HPDE6-E6E7 (cell line): Measurements from ENCODE around the gene ANKS1B.

Experiments
- DNase-seq: peaks from one replicate; pipeline ENCODE4 v3.0.0; 2011; ENCODE audit warnings: missing footprints; ENCODE audit errors: extremely low spot score

ANKS1B gene

DNA sequence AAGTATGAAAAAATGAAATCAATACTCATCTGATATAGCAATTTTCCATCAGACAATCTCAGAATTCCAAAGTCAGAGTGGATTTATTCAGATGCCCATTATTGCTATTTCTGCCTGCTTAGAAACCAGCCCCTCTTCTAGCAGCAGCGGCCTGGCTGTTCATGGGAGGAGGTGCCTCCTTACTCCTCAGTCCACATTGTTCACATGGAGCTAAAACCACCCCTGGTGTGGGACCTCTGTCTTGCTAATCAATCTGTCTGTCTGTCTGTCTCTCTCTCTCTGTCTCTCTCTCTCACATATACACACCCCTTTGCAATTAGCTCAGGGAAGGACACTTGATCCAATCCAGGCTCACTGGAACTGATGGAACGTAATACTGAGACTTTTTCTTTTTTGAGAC is 1163.5 kb downstream of the ANKS1B start:
- no peak for DNase-seq

- no peak for DNase-seq
Observed at GRCh38 chr12:98819821-98820404, 1164.8 kb downstream of the ANKS1B start.

DNA sequence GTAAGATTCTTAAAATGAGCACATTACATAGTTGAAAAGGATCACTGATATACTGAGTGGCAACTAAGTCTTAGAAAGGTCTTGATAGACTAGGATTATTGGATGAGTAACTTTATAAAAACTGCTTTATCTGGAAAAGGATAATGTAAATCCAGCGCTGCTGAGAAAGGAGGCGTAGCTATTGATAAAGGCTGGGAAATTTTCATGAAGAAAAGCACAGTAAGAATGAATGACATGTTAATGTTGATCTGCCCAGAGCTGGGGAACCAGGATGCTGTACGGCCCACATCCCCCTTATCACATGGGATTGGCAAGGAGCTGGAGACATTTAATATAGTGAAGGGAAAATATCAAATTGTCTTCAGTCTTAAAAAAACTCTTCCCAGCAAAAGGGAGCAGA is 1165.7 kb downstream of the ANKS1B start:
- no peak for DNase-seq

- no peak for DNase-seq
Observed at GRCh38 chr12:98818239-98818638, 1166.5 kb downstream of the ANKS1B start.

- DNase-seq, result no peak
Observed at GRCh38 chr12:98817742-98818141, 1167.0 kb downstream of the ANKS1B start.

GRCh38 chr12:98816720-98817119 is 1168.0 kb downstream of the ANKS1B start:
- DNase-seq, result no peak

GRCh38 chr12:98814254-98814653 is 1170.5 kb downstream of the ANKS1B start:
- no peak for DNase-seq

- DNase-seq, result no peak
Observed at GRCh38 chr12:98812225-98812624, 1172.5 kb downstream of the ANKS1B start.

- no peak for DNase-seq
Observed at GRCh38 chr12:98808243-98808875, 1176.4 kb downstream of the ANKS1B start.

- no peak for DNase-seq
Observed at GRCh38 chr12:98807187-98807586, 1177.5 kb downstream of the ANKS1B start.

GRCh38 chr12:98803468-98804209 is 1181.1 kb downstream of the ANKS1B start:
- no peak for DNase-seq

DNA sequence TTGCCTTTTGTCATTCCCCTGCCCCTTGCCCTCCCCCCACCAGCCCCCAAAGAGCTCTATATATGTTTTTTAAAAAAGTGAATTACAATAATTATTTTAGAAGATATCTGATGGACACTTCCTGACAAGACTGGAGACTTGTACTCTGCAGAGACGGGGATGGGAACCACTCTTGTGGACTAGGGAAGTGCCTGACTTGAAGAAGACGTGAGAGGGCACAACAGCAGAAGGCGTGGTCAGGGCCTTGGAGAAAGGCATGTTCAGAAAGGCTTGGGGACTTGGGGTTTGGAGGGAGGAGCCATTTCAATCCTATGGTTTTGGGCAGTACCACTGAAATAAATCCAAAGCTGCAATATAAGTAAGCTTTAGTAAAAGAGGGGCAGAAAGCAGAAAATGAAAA is 1184.9 kb downstream of the ANKS1B start:
- DNase-seq, result no peak

DNA sequence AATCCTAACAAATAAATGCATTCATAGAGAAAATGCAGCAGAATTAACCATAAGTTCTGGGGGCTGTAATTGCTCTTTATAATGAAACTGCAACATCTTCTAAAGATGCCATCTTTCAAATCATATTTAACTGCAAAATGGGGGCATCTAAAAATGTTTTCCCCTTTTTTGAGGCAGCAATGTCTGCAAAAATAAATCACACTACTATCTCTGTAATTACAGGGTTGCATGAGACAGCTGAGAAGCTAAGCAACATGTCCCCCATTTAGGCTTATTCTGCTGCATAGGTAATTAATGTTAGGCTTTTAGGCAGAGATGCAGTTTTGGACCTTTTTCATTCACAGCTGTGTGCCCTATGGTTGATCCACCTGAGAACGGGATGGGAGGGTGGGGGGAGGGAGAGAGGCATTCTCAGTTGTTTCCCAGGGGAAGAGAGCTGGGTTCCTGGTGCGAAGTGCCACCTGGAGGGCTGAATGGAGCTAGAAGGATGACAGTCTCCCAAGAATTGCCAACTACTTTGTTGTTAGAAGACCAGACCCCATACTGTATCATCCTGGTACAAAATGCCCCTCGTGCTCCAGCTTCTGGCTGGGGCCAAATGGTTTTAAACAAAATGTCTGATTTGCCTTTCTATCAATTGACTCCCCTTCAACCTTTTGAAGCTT is 1185.5 kb downstream of the ANKS1B start:
- DNase-seq, result no peak

DNA sequence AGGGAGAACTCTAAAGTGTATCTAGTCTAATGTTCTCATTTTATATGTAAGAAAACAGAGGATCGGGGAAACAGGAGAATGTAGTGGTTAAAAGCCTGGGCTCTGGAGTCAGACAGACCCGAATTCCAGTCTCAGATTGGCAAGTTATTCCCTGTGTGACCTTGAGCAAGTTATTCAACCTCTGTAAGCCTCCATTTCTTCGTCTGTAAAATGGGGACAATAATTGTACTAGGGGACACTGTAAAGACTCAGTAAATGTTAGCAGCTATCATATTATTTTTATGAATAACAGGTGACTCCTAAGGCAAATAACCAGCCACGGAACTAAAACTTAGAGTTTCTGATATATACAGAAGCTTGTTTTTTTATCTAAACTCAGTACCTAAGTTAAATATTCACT is 1187.5 kb downstream of the ANKS1B start:
- no peak for DNase-seq

DNA sequence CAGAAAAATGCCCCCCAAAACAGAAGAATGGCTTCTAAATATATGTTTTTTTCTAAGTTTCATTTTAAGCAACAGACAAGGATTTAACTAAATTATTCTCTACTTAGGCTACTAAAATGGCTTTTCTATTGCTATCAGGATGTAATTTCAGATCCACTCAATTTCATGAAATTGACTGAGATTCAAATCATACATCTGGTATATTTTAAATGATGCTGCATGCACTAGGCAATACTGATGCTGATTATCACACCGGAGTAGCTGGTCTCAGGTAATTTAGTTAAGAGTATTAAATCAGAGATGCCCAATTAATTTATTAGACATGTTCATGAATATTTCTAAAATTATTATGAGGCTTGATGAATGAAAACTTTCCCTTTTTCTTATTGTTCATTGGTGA is 1188.0 kb downstream of the ANKS1B start:
- no peak for DNase-seq

DNA sequence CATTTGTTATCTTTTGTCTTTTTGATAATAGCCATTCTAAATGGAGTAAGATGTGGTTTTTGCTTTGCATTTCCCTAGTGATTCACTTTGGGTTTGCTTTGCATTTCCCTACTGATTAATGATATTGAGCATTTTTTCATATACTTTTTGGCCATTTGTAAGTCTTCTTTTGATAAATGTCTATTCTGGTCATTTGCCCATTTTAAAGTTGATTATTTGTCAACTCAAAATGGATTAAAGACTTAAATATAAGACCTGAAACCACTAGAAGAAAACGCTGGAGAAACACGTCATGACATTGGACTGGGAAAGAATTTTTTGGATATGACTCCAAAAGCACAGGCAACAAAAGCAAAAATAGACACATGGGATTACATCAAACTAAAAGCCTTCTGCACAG is 1191.6 kb downstream of the ANKS1B start:
- DNase-seq, result no peak

DNA sequence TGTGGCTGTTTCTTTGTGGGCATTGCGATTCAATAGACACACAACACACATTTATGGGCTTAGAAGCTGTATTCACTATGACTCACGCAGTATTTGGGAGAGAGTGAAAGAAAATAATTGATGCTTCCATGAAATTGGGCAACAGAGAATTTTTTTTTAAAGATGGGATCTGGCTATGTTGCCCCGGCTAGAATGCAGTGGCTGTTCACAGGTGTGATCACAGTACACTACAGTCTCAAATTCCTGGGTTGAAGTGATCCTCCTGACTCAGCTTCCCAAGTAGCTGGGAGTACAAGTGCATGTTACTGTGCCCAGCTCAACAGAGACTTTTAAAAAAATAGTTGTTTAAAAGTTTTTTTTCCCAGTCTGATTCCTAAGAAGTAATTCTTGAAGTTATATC is 1193.3 kb downstream of the ANKS1B start:
- no peak for DNase-seq

DNA sequence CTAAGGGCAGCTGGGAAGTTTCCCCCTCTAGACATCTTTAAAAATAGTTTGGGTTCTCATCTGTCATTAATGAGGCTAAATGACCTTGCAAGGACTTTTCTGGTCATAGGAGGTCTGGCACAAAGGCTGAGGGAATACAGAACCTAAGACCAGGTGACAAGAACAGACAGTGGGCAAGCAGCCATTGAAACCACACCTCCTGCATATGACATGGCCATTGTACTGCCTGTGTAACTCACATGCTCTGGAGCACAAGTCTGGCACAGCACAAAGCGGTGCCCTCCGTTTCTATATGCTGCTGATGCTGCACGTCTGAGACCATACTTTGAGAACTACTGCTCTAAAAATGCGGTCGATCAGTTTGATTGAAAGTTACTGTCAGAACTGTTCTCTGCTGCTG is 1196.3 kb downstream of the ANKS1B start:
- no peak for DNase-seq

DNA sequence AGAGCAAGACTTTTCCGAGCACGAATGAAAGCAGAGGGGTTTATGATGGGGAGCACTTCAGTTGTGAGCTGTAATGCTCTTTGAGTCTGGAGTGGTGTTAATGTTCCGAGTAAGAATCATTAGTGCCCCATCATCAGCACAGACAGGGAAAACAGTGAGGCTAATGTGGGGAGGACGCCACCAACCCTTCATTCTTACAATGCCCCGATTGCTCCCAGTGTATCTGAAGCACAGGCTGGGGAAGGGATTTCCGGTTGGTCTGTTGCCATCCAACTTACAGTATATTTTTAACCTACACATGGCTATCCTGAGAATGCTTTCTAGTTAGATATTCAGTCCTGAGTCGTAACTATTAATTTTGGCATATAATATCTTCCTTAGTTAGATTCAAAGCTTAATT is 1198.1 kb downstream of the ANKS1B start:
- DNase-seq, result no peak

DNA sequence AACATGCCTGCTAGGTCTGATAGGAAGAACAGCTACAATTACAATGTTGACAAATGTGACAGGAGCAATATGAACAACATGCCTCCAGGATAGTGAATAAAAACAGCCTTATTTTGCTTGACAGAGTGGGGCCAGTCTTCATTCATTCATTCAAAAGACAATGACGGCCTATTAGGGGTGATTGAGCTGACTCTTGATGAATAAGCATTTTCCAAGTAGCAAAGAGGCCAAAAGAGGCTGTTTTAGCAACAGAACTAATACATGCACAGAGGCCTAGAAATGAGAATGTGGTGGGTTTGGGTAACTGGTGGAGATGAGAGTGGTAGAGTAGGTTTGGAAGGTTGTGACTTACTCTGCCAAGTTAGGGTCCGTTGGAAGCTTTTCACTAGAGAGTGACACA is 1201.3 kb downstream of the ANKS1B start:
- DNase-seq, result no peak

- DNase-seq, result no peak
Observed at GRCh38 chr12:98780261-98780660, 1204.5 kb downstream of the ANKS1B start.

DNA sequence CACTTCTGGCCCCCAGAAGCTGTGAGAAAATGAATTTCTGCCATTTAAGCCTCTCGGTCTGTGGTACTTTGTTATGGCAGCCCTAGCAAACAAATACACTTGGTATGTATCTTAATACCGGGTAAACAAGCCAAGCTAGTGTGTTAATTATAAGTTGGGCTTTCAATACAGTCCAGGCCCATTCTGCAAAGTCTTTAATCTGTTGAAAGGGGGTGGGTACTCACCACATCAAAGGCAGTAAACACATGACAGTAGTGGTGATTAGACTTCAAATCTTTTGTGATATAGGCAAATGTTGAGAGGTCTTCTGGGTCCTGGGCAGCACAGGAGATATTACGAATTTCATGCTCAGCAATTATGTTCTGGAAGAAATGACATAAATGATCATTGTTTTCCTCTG is 1211.9 kb downstream of the ANKS1B start:
- no peak for DNase-seq
